GM18951 (cell line): Measurements from ENCODE around the gene HABP4.

ENCODE experiments used
- POLR2A ChIP-seq: IDR thresholded peaks from 4 replicates; pipeline ENCODE4 v1.6.1; 2011; ENCODE audit warnings: mild to moderate bottlenecking; ENCODE audit not compliant: insufficient read length, insufficient read depth; ENCODE audit errors: extremely low read depth
- in situ Hi-C: fragments of 300-500 bp; cut with MboI; formaldehyde crosslinking; loops from one replicate; pipeline ENCODE4 v1.12.0; 2022; ENCODE audit warnings: low sequenced_read_pairs, mixed read lengths, inconsistent platforms; ENCODE audit not compliant: unreplicated experiment

Gene HABP4

GRCh38 chr9:96449845-96450612 lies at the start of gene HABP4:
TSS of gene HABP4 (plus strand) at chr9:96450169. CDS start at chr9:96450280, 111 bp downstream.
- TF ChIP-seq POLR2A, result peak; percentile 80

GRCh38 chr9:96408409-96409280 lies 41.3 kb upstream of the HABP4 start:
- no peak for TF ChIP-seq POLR2A
- in situ Hi-C loops, result no loop called here

More at GRCh38 chr9:96449845-96450612, at the start of gene HABP4:
- in situ Hi-C loops, result no loop called here

- in situ Hi-C loops, result no loop called here
These were observed 38.7 kb upstream of the HABP4 start for GRCh38 chr9:96411129-96411838.

GRCh38 chr9:96412174-96412913 lies 37.6 kb upstream of the HABP4 start:
- in situ Hi-C loops, result no loop called here
- no peak for TF ChIP-seq POLR2A

More at GRCh38 chr9:96411129-96411838, 38.7 kb upstream of the HABP4 start:
- no peak for TF ChIP-seq POLR2A

GRCh38 chr9:96413302-96414221 lies 36.4 kb upstream of the HABP4 start:
- TF ChIP-seq POLR2A, result peak; percentile 32
- in situ Hi-C loops, result no loop called here

- in situ Hi-C loops, result no loop called here
- peak; percentile 69 for TF ChIP-seq POLR2A
These were observed 32.9 kb upstream of the HABP4 start for GRCh38 chr9:96417051-96417586.

GRCh38 chr9:96417661-96418082 lies 32.3 kb upstream of the HABP4 start:
- in situ Hi-C loops, result no loop called here
- TF ChIP-seq POLR2A, result no peak

- in situ Hi-C loops, result no loop called here
- TF ChIP-seq POLR2A, result peak; percentile 70
These were observed 31.7 kb upstream of the HABP4 start, which contains the start of gene ZNF367 for GRCh38 chr9:96418083-96418919. TSS of gene ZNF367 (minus strand) at chr9:96418370. CDS start at chr9:96418032, 338 bp downstream.

- in situ Hi-C loops, result no loop called here
- TF ChIP-seq POLR2A, result peak; percentile 71
These were observed 30.9 kb upstream of the HABP4 start for GRCh38 chr9:96418920-96419690.

GRCh38 chr9:96419691-96419969 lies 30.3 kb upstream of the HABP4 start:
- TF ChIP-seq POLR2A, result no peak
- in situ Hi-C loops, result no loop called here
